IMR-90 (cell line): Measurements from ENCODE around the gene NPNT. TPM values are rescaled to one million over a fixed set of nuclear protein-coding genes. Genes with fewer than 3 reads are reported as not detected.

Experiments used
- ATAC-seq: fragments of 200-7000 bp; cut with Tn5 transposase; 2 replicates; pipeline ENCODE4 v1.9.1; 2020; ENCODE audit warnings: low read depth, mild to moderate bottlenecking, moderate library complexity
- BruUV-seq: library from RNA; stranded (reverse); fragments of 400-500 nt; replicated peaks from 2 replicates; lab custom pipeline; 2021; lab: Mats Ljungman, UMichigan
- CTCF ChIA-PET: fragments of 300-600 bp; formaldehyde crosslinking; extraction: SDS; loops from one replicate; lab custom pipeline; 2021; ENCODE audit warnings: antibody characterized with exemption; lab: Yijun Ruan, JAX
- POLR2A ChIA-PET: fragments of 300-600 bp; sonication (Branson Sonifier 250); formaldehyde crosslinking; loops from one replicate; lab custom pipeline; 2022; ENCODE audit warnings: antibody characterized with exemption; ENCODE audit not compliant: unreplicated experiment; lab: Charles Lee
- DNase-seq: peaks from one replicate; pipeline ENCODE4 v3.0.0; 2013
- H2AFZ ChIP-seq: replicated peaks from 2 replicates; pipeline ENCODE3; 2013; ENCODE audit warnings: low read length, mild to moderate bottlenecking; ENCODE audit not compliant: poor library complexity
- H2AK5ac ChIP-seq: 2 replicates; pipeline ENCODE4 v1.6.1; 2013; ENCODE audit warnings: low read depth, low read length, inconsistent platforms
- H2AK9ac ChIP-seq: replicated peaks from 2 replicates; pipeline ENCODE3; 2013; ENCODE audit warnings: mild to moderate bottlenecking, low read depth, low read length, moderate library complexity; ENCODE audit not compliant: poor library complexity
- H2BK120ac ChIP-seq: 2 replicates; pipeline ENCODE4 v1.6.1; 2013; ENCODE audit warnings: low read depth, low read length, inconsistent platforms
- H2BK15ac ChIP-seq: 3 replicates; pipeline ENCODE4 v1.6.1; 2013; ENCODE audit warnings: low read depth, low read length, inconsistent platforms
- H2BK20ac ChIP-seq: 2 replicates; pipeline ENCODE4 v1.6.1; 2013; ENCODE audit warnings: low read depth, mild to moderate bottlenecking, inconsistent platforms, low read length, moderate library complexity
- H2BK5ac ChIP-seq: 2 replicates; pipeline ENCODE4 v1.6.1; 2013; ENCODE audit warnings: mild to moderate bottlenecking, low read depth, low read length, inconsistent platforms; ENCODE audit not compliant: poor library complexity, severe bottlenecking
- H3K14ac ChIP-seq: replicated peaks from 2 replicates; pipeline ENCODE4 v1.6.1; 2013; ENCODE audit warnings: low read depth, low read length, inconsistent platforms
- H3K18ac ChIP-seq: 2 replicates; pipeline ENCODE4 v1.6.1; 2013; ENCODE audit warnings: low read depth, low read length, control low read depth
- H3K23ac ChIP-seq: 2 replicates; pipeline ENCODE4 v1.6.1; 2013; ENCODE audit warnings: low read depth, low read length, inconsistent platforms
- H3K27ac ChIP-seq: 2 replicates; pipeline ENCODE4 v1.5.1; 2013; ENCODE audit warnings: mild to moderate bottlenecking, control low read depth, low read length; ENCODE audit not compliant: insufficient read depth
- H3K27me3 ChIP-seq: 2 replicates; pipeline ENCODE4 v1.6.1; 2013; ENCODE audit warnings: low read length; ENCODE audit not compliant: control insufficient read depth, insufficient read depth
- H3K36me3 ChIP-seq: 2 replicates; pipeline ENCODE4 v1.6.1; 2013; ENCODE audit warnings: low read length, mixed read lengths; ENCODE audit not compliant: control insufficient read depth, insufficient read depth
- H3K4ac ChIP-seq: 2 replicates; pipeline ENCODE4 v1.6.1; 2013; ENCODE audit warnings: low read depth, low read length, inconsistent platforms
- H3K4me1 ChIP-seq: 2 replicates; pipeline ENCODE4 v1.6.1; 2013; ENCODE audit warnings: low read length, mixed read lengths; ENCODE audit not compliant: control insufficient read depth, insufficient read depth
- H3K4me2 ChIP-seq: 2 replicates; pipeline ENCODE4 v1.6.1; 2013; ENCODE audit warnings: low read depth, mild to moderate bottlenecking, control low read depth, low read length, moderate library complexity
- H3K4me3 ChIP-seq: 2 replicates; pipeline ENCODE4 v1.5.1; 2013; ENCODE audit warnings: low read depth, mild to moderate bottlenecking, control low read depth, low read length, moderate library complexity; ENCODE audit not compliant: insufficient read depth
- H3K56ac ChIP-seq: 2 replicates; pipeline ENCODE4 v1.6.1; 2013; ENCODE audit warnings: low read length, inconsistent platforms; ENCODE audit not compliant: insufficient read depth; ENCODE audit errors: extremely low read depth
- H3K79me1 ChIP-seq, 2 experiments: 2 replicates each; pipeline ENCODE4 v1.6.1; 2013; ENCODE audit warnings: low read length in 2 of 2, inconsistent platforms in 1 of 2, low read depth in 1 of 2
- H3K9ac ChIP-seq: 2 replicates; pipeline ENCODE4 v1.6.1; 2013; ENCODE audit warnings: low read depth, low read length, control low read depth
- H3K9me1 ChIP-seq: 2 replicates; pipeline ENCODE4 v1.6.1; 2013; ENCODE audit warnings: low read length, inconsistent platforms; ENCODE audit not compliant: insufficient read depth
- H3K9me3 ChIP-seq: 2 replicates; pipeline ENCODE4 v1.6.1; 2013; ENCODE audit warnings: low read length; ENCODE audit not compliant: control insufficient read depth, insufficient read depth
- H4K20me1 ChIP-seq: 2 replicates; pipeline ENCODE4 v1.6.1; 2013; ENCODE audit warnings: low read length, inconsistent platforms; ENCODE audit not compliant: insufficient read depth
- H4K5ac ChIP-seq: 2 replicates; pipeline ENCODE4 v1.6.1; 2013; ENCODE audit warnings: mild to moderate bottlenecking, low read depth, low read length, control low read depth
- H4K8ac ChIP-seq, 2 experiments: 2 replicates each; pipeline ENCODE4 v1.6.1; 2013; ENCODE audit warnings: low read depth in 2 of 2, low read length in 2 of 2, control low read depth in 1 of 2, inconsistent platforms in 1 of 2
- H4K91ac ChIP-seq: 2 replicates; pipeline ENCODE4 v1.6.1; 2013; ENCODE audit warnings: low read depth, low read length, inconsistent platforms; ENCODE audit not compliant: insufficient read depth
- BHLHE40 ChIP-seq: fragments of 150-350 bp; IDR thresholded peaks from 2 replicates; pipeline ENCODE4 v1.6.1; 2016; ENCODE audit warnings: mild to moderate bottlenecking, low read depth, low read length
- CEBPB ChIP-seq: IDR thresholded peaks from 2 replicates; pipeline ENCODE4 v1.6.1; 2012; ENCODE audit warnings: low read depth, low read length, improper control_type of control experiment
- CHD1 ChIP-seq: IDR thresholded peaks from 2 replicates; pipeline ENCODE4 v1.6.1; 2012; ENCODE audit warnings: low read depth, low read length, improper control_type of control experiment
- FOS ChIP-seq: fragments of 150-350 bp; IDR thresholded peaks from 2 replicates; pipeline ENCODE4 v1.6.1; 2016; ENCODE audit warnings: low read depth, low read length
- MAFK ChIP-seq: IDR thresholded peaks from 2 replicates; pipeline ENCODE4 v1.6.1; 2012; ENCODE audit warnings: low read depth, low read length, improper control_type of control experiment
- MXI1 ChIP-seq: IDR thresholded peaks from 2 replicates; pipeline ENCODE4 v1.6.1; 2012; ENCODE audit warnings: low read depth, mild to moderate bottlenecking, low read length, moderate library complexity, borderline replicate concordance
- NFE2L2 ChIP-seq: fragments of 150-350 bp; IDR thresholded peaks from 2 replicates; pipeline ENCODE4 v1.6.1; 2016; ENCODE audit warnings: low read depth, mild to moderate bottlenecking, low read length
- POLR2A ChIP-seq: IDR thresholded peaks from 2 replicates; pipeline ENCODE4 v1.6.1; 2012; ENCODE audit warnings: mild to moderate bottlenecking, low read depth, low read length
- RFX5 ChIP-seq: IDR thresholded peaks from 2 replicates; pipeline ENCODE4 v1.8.0; 2012; ENCODE audit warnings: low read depth, mild to moderate bottlenecking, low read length, moderate library complexity
- SMC3 ChIP-seq: fragments of 150-350 bp; IDR thresholded peaks from 2 replicates; pipeline ENCODE4 v1.6.1; 2016; ENCODE audit warnings: low read depth, mild to moderate bottlenecking, antibody characterized with exemption, low read length, moderate library complexity
- WGBS, 2 experiments: methylation state at CpG; one replicate each; pipeline versions ENCODE4 v1.1.5 to v1.1.7; 2013; ENCODE audit warnings: missing lambda C conversion rate in 2 of 2; ENCODE audit not compliant: insufficient read length in 1 of 2; ENCODE audit errors: extremely low coverage in 2 of 2; 5-methylcytosine and 5-hydroxymethylcytosine counted together
- dilution Hi-C: fragments of 300-500 bp; cut with HindIII; formaldehyde crosslinking; loops from one replicate; pipeline ENCODE4 v1.14.3; 2018; ENCODE audit warnings: low sequenced_read_pairs; ENCODE audit not compliant: unreplicated experiment
- in situ Hi-C: fragments of 300-500 bp; cut with MboI; formaldehyde crosslinking; loops from 3 replicates; pipeline ENCODE4 v1.14.3; 2019; ENCODE audit warnings: low sequenced_read_pairs, inconsistent platforms, mixed read lengths
- intact Hi-C: fragments of 100-400 bp; cut with micrococcal nuclease; formaldehyde crosslinking; loops from 2 replicates; pipeline ENCODE4 v1.10.0; 2022
- polyA plus RNA-seq, 3 experiments: library from polyadenylated mRNA; depleted of rRNA; stranded (reverse); fragments of >200 nt; gene quantifications; 2 replicates each; pipeline ENCODE4 v1.2.3, GENCODE V29; 2012; ENCODE audit warnings: low replicate concordance in 1 of 3
- total RNA-seq: library from RNA; depleted of rRNA; stranded (reverse); fragments of >200 nt; gene quantifications from 2 replicates; pipeline ENCODE4 v1.2.3, GENCODE V29; 2012
- TF ChIP-seq, protein P1 (sequence below): fragments of 150-350 bp; IDR thresholded peaks from 2 replicates; pipeline ENCODE4 v1.6.1; 2017; ENCODE audit warnings: mild to moderate bottlenecking, antibody characterized with exemption, low read length, low read depth
- TF ChIP-seq, protein P2 (sequence below): fragments of 150-350 bp; IDR thresholded peaks from 2 replicates; pipeline ENCODE4 v1.6.1; 2016; ENCODE audit warnings: low read depth, mild to moderate bottlenecking, low read length, moderate library complexity, borderline replicate concordance
- TF ChIP-seq, protein P3 (sequence below): conservative IDR thresholded peaks from 2 replicates; pipeline ENCODE4 v1.5.1; 2012; ENCODE audit warnings: mild to moderate bottlenecking, low read depth, low read length, improper control_type of control experiment

Gene NPNT
- total and polyA plus RNA-seq, 2 of the 4 experiments (the other 2 are of a cell fraction) = not detected

DNA sequence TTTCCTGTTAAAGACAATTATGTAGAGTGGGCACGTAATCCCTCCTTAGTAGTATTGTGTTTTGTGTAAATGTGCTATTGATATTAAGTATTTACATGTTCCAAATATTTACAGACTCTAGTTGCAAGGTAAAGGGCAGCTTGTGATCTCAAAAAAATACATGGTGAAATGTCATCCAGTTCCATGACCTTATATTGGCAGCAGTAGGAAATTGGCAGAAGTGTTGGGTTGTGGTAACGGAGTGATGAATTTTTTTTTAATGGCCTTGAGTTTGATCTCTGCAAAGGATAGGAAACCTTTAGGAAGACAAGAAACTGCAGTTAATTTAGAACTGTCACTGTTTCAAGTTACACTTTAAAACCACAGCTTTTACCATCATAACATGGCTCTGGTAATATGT, 74.3 kb downstream of the NPNT start:
- no TSS peak for BruUV-seq
- Histone ChIP-seq H2BK5ac (no peak overlapping the region), H3K9me3 (no peaks in the 10 kb centered on the region), H2AK5ac (no peak overlapping the region), H3K4ac (no peak overlapping the region), H3K4me1 (peaks cover 2% of the 10 kb centered on the region; the same call in 1 of the 2 replicates), H3K79me1 (no peaks in the 10 kb centered on the region), H3K56ac (no peak overlapping the region), H2AK9ac (no peak overlapping the region), H2BK15ac (no peak overlapping the region), H4K8ac (no peak overlapping the region), H3K4me3 (no peak overlapping the region), H3K27ac (no peak overlapping the region), H4K91ac (no peak overlapping the region), H3K9ac (no peak overlapping the region), H4K20me1 (no peaks in the 10 kb centered on the region), H3K23ac (no peak overlapping the region), H3K9me1 (no peaks in the 10 kb centered on the region), H2BK120ac (no peak overlapping the region), H2BK20ac (no peak overlapping the region), H3K4me2 (no peak overlapping the region), H4K5ac (no peak overlapping the region), H3K27me3 (peaks cover 10% of the 10 kb centered on the region), H3K18ac (no peak overlapping the region), H3K14ac (no peak overlapping the region), H3K36me3 (no peaks in the 10 kb centered on the region), H2AFZ (no peak overlapping the region)
- POLR2A ChIA-PET = no interaction called here
- intact Hi-C loops = no loop called here
- DNase-seq (no peak), ATAC-seq (no peak)
- in situ Hi-C loops = no loop called here
- CTCF ChIA-PET = no interaction called here
- no CpG with 5 or more reads among the region's 2 CpGs for WGBS, 2 experiments
- dilution Hi-C loops = no loop called here
- no peak for TF ChIP-seq BHLHE40
- no peak for TF ChIP-seq MXI1
- no peak for TF ChIP-seq MAFK
- no peak for TF ChIP-seq SMC3
- TF ChIP-seq, protein P1, sequence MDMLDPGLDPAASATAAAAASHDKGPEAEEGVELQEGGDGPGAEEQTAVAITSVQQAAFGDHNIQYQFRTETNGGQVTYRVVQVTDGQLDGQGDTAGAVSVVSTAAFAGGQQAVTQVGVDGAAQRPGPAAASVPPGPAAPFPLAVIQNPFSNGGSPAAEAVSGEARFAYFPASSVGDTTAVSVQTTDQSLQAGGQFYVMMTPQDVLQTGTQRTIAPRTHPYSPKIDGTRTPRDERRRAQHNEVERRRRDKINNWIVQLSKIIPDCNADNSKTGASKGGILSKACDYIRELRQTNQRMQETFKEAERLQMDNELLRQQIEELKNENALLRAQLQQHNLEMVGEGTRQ = no peak
- TF ChIP-seq, protein P2, sequence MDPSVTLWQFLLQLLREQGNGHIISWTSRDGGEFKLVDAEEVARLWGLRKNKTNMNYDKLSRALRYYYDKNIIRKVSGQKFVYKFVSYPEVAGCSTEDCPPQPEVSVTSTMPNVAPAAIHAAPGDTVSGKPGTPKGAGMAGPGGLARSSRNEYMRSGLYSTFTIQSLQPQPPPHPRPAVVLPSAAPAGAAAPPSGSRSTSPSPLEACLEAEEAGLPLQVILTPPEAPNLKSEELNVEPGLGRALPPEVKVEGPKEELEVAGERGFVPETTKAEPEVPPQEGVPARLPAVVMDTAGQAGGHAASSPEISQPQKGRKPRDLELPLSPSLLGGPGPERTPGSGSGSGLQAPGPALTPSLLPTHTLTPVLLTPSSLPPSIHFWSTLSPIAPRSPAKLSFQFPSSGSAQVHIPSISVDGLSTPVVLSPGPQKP = no peak
- TF ChIP-seq, protein P3, sequence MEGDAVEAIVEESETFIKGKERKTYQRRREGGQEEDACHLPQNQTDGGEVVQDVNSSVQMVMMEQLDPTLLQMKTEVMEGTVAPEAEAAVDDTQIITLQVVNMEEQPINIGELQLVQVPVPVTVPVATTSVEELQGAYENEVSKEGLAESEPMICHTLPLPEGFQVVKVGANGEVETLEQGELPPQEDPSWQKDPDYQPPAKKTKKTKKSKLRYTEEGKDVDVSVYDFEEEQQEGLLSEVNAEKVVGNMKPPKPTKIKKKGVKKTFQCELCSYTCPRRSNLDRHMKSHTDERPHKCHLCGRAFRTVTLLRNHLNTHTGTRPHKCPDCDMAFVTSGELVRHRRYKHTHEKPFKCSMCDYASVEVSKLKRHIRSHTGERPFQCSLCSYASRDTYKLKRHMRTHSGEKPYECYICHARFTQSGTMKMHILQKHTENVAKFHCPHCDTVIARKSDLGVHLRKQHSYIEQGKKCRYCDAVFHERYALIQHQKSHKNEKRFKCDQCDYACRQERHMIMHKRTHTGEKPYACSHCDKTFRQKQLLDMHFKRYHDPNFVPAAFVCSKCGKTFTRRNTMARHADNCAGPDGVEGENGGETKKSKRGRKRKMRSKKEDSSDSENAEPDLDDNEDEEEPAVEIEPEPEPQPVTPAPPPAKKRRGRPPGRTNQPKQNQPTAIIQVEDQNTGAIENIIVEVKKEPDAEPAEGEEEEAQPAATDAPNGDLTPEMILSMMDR = no peak
- no peak for TF ChIP-seq CEBPB
- TF ChIP-seq NFE2L2 = no peak
- no peak for TF ChIP-seq RFX5
- no peak for TF ChIP-seq POLR2A
- TF ChIP-seq FOS = no peak
- no peak for TF ChIP-seq CHD1
